HUES6 (cell line): Measurements from ENCODE around the gene CACUL1.

Source experiments
- H3K27ac ChIP-seq: 2 replicates; pipeline ENCODE4 v1.7.0; 2013; ENCODE audit warnings: low read depth, mild to moderate bottlenecking, low read length, inconsistent platforms
- H3K27me3 ChIP-seq: 2 replicates; pipeline ENCODE4 v1.6.1; 2013; ENCODE audit warnings: low read length; ENCODE audit not compliant: control insufficient read depth, insufficient read depth
- H3K36me3 ChIP-seq: 2 replicates; pipeline ENCODE4 v1.6.1; 2013; ENCODE audit warnings: low read length; ENCODE audit not compliant: control insufficient read depth, insufficient read depth
- H3K4me1 ChIP-seq: 2 replicates; pipeline ENCODE4 v1.6.1; 2013; ENCODE audit warnings: low read length; ENCODE audit not compliant: control insufficient read depth, insufficient read depth
- H3K4me3 ChIP-seq: 2 replicates; pipeline ENCODE4 v1.5.1; 2013; ENCODE audit warnings: low read depth, low read length
- H3K9ac ChIP-seq: one replicate; pipeline ENCODE4 v1.6.1; 2013; ENCODE audit warnings: mild to moderate bottlenecking, low read length
- H3K9me3 ChIP-seq: 2 replicates; pipeline ENCODE4 v1.6.1; 2013; ENCODE audit warnings: low read depth, low read length; ENCODE audit not compliant: control insufficient read depth, insufficient read depth

Gene CACUL1

GRCh38 chr10:118628397-118628796, 126.4 kb downstream of the CACUL1 start:
- no peaks in the 10 kb centered on the region for H3K27me3 ChIP-seq
- H3K27ac ChIP-seq = no peak overlapping the region
- H3K36me3 ChIP-seq = no peaks in the 10 kb centered on the region
- H3K9ac ChIP-seq = no peak overlapping the region
- H3K9me3 ChIP-seq = no peaks in the 10 kb centered on the region
- peaks cover 9% of the 10 kb centered on the region; the same call in 1 of the 2 replicates for H3K4me1 ChIP-seq
- H3K4me3 ChIP-seq = no peak overlapping the region

- no peak overlapping the region for H3K9ac ChIP-seq
- no peak overlapping the region for H3K4me3 ChIP-seq
- no peak overlapping the region for H3K27ac ChIP-seq
- no peaks in the 10 kb centered on the region for H3K36me3 ChIP-seq
- H3K9me3 ChIP-seq = no peaks in the 10 kb centered on the region
- peaks cover 5% of the 10 kb centered on the region; the same call in 1 of the 2 replicates for H3K4me1 ChIP-seq
- no peaks in the 10 kb centered on the region for H3K27me3 ChIP-seq
Measured at GRCh38 chr10:118626953-118627352, 127.8 kb downstream of the CACUL1 start.
